PC-3 (cell line): ENCODE results near the gene ETV3. TPM values are rescaled to one million over a fixed set of nuclear protein-coding genes. Genes with fewer than 3 reads are reported as not detected.

Source experiments
- ATAC-seq: fragments of 200-7000 bp; cut with Tn5 transposase; 2 replicates; pipeline ENCODE4 v1.9.1; 2020; ENCODE audit warnings: mild to moderate bottlenecking, moderate library complexity
- BruUV-seq: library from RNA; stranded (reverse); fragments of 400-500 nt; replicated peaks from 2 replicates; lab custom pipeline; 2021; lab: Mats Ljungman, UMichigan
- CTCF ChIA-PET: fragments of 300-600 bp; sonication (Branson Sonifier 250); formaldehyde crosslinking; loops from one replicate; lab custom pipeline; 2022; ENCODE audit warnings: antibody characterized with exemption; lab: Charles Lee
- POLR2A ChIA-PET: fragments of 300-600 bp; sonication (Branson Sonifier 250); formaldehyde crosslinking; loops from one replicate; lab custom pipeline; 2022; ENCODE audit warnings: antibody characterized with exemption; ENCODE audit not compliant: unreplicated experiment; lab: Charles Lee
- DNase-seq: peaks from one replicate; pipeline ENCODE4 v3.0.0-alpha.2; 2015
- H2AFZ ChIP-seq: fragments of 300-600 bp; sonication (generic); 2 replicates; pipeline ENCODE4 v1.6.0; 2016; ENCODE audit warnings: antibody characterized with exemption, low read length
- H3F3A ChIP-seq: fragments of 300-600 bp; sonication (generic); one replicate; pipeline ENCODE4 v1.6.0; 2017; ENCODE audit warnings: antibody characterized with exemption, low read length, control low read depth, mild to moderate bottlenecking; ENCODE audit not compliant: unreplicated experiment
- H3K27ac ChIP-seq: fragments of 300-600 bp; sonication (generic); 2 replicates; pipeline ENCODE4 v1.5.1; 2016; ENCODE audit warnings: mild to moderate bottlenecking, low read length
- H3K27me3 ChIP-seq: fragments of 300-600 bp; sonication (generic); 2 replicates; pipeline ENCODE4 v1.6.1; 2016; ENCODE audit warnings: low read length, mixed read lengths
- H3K36me3 ChIP-seq: fragments of 300-600 bp; sonication (generic); 2 replicates; pipeline ENCODE4 v1.6.1; 2016; ENCODE audit warnings: low read depth, mixed run types, low read length, mixed read lengths
- H3K4me1 ChIP-seq: fragments of 300-600 bp; sonication (generic); 2 replicates; pipeline ENCODE4 v1.5.1; 2016; ENCODE audit warnings: low read length; ENCODE audit not compliant: insufficient read depth
- H3K4me2 ChIP-seq: fragments of 300-600 bp; sonication (generic); 2 replicates; pipeline ENCODE4 v1.6.0; 2016; ENCODE audit warnings: low read length
- H3K4me3 ChIP-seq: fragments of 300-600 bp; sonication (generic); 2 replicates; pipeline ENCODE4 v1.5.1; 2016; ENCODE audit warnings: mild to moderate bottlenecking, low read length, mixed read lengths
- H3K79me2 ChIP-seq: fragments of 300-600 bp; sonication (generic); 2 replicates; pipeline ENCODE4 v1.6.1; 2017; ENCODE audit warnings: low read length, mixed read lengths
- H3K9ac ChIP-seq: fragments of 300-600 bp; sonication (generic); 2 replicates; pipeline ENCODE4 v1.6.0; 2016; ENCODE audit warnings: mild to moderate bottlenecking, low read length
- H3K9me2 ChIP-seq: fragments of 300-600 bp; sonication (generic); replicated peaks from 2 replicates; pipeline ENCODE4 v1.6.1; 2016; ENCODE audit warnings: mixed run types, low read length, mixed read lengths
- H3K9me3 ChIP-seq: fragments of 300-600 bp; sonication (generic); 2 replicates; pipeline ENCODE4 v1.6.1; 2016; ENCODE audit warnings: low read length, mixed read lengths
- H4K20me1 ChIP-seq: fragments of 300-600 bp; sonication (generic); 2 replicates; pipeline ENCODE4 v1.6.1; 2016; ENCODE audit warnings: low read length, mixed read lengths
- EZH2 ChIP-seq: fragments of 300-600 bp; sonication (generic); IDR thresholded peaks from one replicate; pipeline ENCODE4 v1.6.1; 2017; ENCODE audit warnings: antibody characterized with exemption, mild to moderate bottlenecking, low read length; ENCODE audit not compliant: unreplicated experiment
- EZH2phosphoT487 ChIP-seq: fragments of 300-600 bp; sonication (generic); IDR thresholded peaks from 2 replicates; pipeline ENCODE4 v1.6.1; 2018; ENCODE audit warnings: mild to moderate bottlenecking, antibody characterized with exemption, low read length, borderline replicate concordance
- intact Hi-C: fragments of 100-400 bp; cut with micrococcal nuclease; formaldehyde crosslinking; loops from 2 replicates; pipeline ENCODE4 v1.9.0; 2023
- total RNA-seq: library from RNA; depleted of rRNA; stranded (reverse); fragments of >200 nt; gene quantifications from 2 replicates; pipeline ENCODE4 v1.2.3, GENCODE V29; 2014
- TF ChIP-seq, protein P1 (sequence below): fragments of 300-600 bp; sonication (generic); conservative IDR thresholded peaks from 2 replicates; pipeline ENCODE4 v1.5.1; 2017; ENCODE audit warnings: antibody characterized with exemption, low read depth, mild to moderate bottlenecking, low read length

Gene ETV3
- total RNA-seq, 1 experiment from 2014 or later: 12.2 TPM

GRCh38 chr1:157124855-157125254 lies 13.3 kb downstream of the ETV3 start:
- Histone ChIP-seq H3K4me2 (no peak overlapping the region), H3K4me3 (no peak overlapping the region), H3K9me2 (no peaks in the 10 kb centered on the region), H3K9me3 (no peaks in the 10 kb centered on the region), H3K27ac (no peak overlapping the region), H3F3A (no peaks in the 10 kb centered on the region), H2AFZ (no peak overlapping the region), H3K36me3 (peaks cover 53% of the 10 kb centered on the region), H3K27me3 (no peaks in the 10 kb centered on the region), H3K79me2 (no peaks in the 10 kb centered on the region), H3K9ac (no peak overlapping the region), H3K4me1 (no peaks in the 10 kb centered on the region), H4K20me1 (no peaks in the 10 kb centered on the region)
- ATAC-seq (no peak), DNase-seq (no peak)
- CTCF ChIA-PET: no interaction called here
- no peak for TF ChIP-seq EZH2
- TF ChIP-seq, protein P1, sequence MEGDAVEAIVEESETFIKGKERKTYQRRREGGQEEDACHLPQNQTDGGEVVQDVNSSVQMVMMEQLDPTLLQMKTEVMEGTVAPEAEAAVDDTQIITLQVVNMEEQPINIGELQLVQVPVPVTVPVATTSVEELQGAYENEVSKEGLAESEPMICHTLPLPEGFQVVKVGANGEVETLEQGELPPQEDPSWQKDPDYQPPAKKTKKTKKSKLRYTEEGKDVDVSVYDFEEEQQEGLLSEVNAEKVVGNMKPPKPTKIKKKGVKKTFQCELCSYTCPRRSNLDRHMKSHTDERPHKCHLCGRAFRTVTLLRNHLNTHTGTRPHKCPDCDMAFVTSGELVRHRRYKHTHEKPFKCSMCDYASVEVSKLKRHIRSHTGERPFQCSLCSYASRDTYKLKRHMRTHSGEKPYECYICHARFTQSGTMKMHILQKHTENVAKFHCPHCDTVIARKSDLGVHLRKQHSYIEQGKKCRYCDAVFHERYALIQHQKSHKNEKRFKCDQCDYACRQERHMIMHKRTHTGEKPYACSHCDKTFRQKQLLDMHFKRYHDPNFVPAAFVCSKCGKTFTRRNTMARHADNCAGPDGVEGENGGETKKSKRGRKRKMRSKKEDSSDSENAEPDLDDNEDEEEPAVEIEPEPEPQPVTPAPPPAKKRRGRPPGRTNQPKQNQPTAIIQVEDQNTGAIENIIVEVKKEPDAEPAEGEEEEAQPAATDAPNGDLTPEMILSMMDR: peak; percentile 29; the same call in 1 of the 2 replicates
- intact Hi-C loops: no loop called here
- POLR2A ChIA-PET: no interaction called here
- TSS peak; percentile 9 for BruUV-seq

GRCh38 chr1:157119448-157119847 lies 18.7 kb downstream of the ETV3 start:
- no peaks in the 10 kb centered on the region for H3K9me3 ChIP-seq
- H3K36me3 ChIP-seq: peaks cover 11% of the 10 kb centered on the region
- ChIA-PET CTCF (no interaction called here), POLR2A (no interaction called here)
- intact Hi-C loops: no loop called here
- no peak overlapping the region for H3K9ac ChIP-seq
- no peaks in the 10 kb centered on the region for H3K4me1 ChIP-seq
- DNase-seq (no peak), ATAC-seq (peak; percentile 16; the same call in 1 of the 2 replicates)
- H4K20me1 ChIP-seq: no peaks in the 10 kb centered on the region
- no peak overlapping the region for H3K27ac ChIP-seq
- BruUV-seq: no TSS peak
- TF ChIP-seq, protein P1: no peak
- TF ChIP-seq EZH2phosphoT487 (no peak), EZH2 (no peak)
- no peaks in the 10 kb centered on the region for H3K9me2 ChIP-seq
- no peaks in the 10 kb centered on the region for H3F3A ChIP-seq
- no peaks in the 10 kb centered on the region for H3K79me2 ChIP-seq
- H3K4me3 ChIP-seq: no peak overlapping the region
- H3K4me2 ChIP-seq: no peak overlapping the region
- H3K27me3 ChIP-seq: no peaks in the 10 kb centered on the region
- H2AFZ ChIP-seq: no peak overlapping the region

GRCh38 chr1:157119008-157119407 lies 19.2 kb downstream of the ETV3 start:
- no peaks in the 10 kb centered on the region for H4K20me1 ChIP-seq
- DNase-seq: no peak
- H3K4me1 ChIP-seq: no peaks in the 10 kb centered on the region
- ChIA-PET CTCF (no interaction called here), POLR2A (no interaction called here)
- peaks cover 1% of the 10 kb centered on the region; the same call in 1 of the 2 replicates for H3K27me3 ChIP-seq
- no peaks in the 10 kb centered on the region for H3K79me2 ChIP-seq
- H3K9ac ChIP-seq: no peak overlapping the region
- intact Hi-C loops: no loop called here
- BruUV-seq: no TSS peak
- H3K4me2 ChIP-seq: no peak overlapping the region
- H3K9me2 ChIP-seq: no peaks in the 10 kb centered on the region
- ATAC-seq: no peak
- H3K36me3 ChIP-seq: peaks cover 10% of the 10 kb centered on the region
- TF ChIP-seq, protein P1: no peak
- no peak for TF ChIP-seq EZH2phosphoT487
- no peak for TF ChIP-seq EZH2
- no peak overlapping the region for H3K4me3 ChIP-seq
- H2AFZ ChIP-seq: no peak overlapping the region
- no peaks in the 10 kb centered on the region for H3K9me3 ChIP-seq
- no peaks in the 10 kb centered on the region for H3F3A ChIP-seq
- H3K27ac ChIP-seq: no peak overlapping the region
